NCI-H446 (cell line): Measurements from ENCODE around the gene ACTL7A.
A peak's percentile ranks its signal among the peaks of the same experiment; 100 is the strongest.
"Not testable (repeated sequence)": the region's sequence is repeated elsewhere in the genome, so short reads cannot be mapped to it uniquely, and the experiment has no call there.

Experiments
- DNase-seq, 2 experiments: peaks; one replicate each; lab custom pipeline; 2025; lab: John Stamatoyannopoulos, UW

The ACTL7A gene

GRCh38 chr9:108880738-108881316 lies 18.8 kb downstream of the ACTL7A start:
- DNase-seq: no peak

- DNase-seq: no peak
These were observed 20.2 kb downstream of the ACTL7A start for GRCh38 chr9:108882052-108882888.

GRCh38 chr9:108883085-108883484 lies 21.0 kb downstream of the ACTL7A start:
- no peak for DNase-seq

- no peak for DNase-seq
These were observed 22.6 kb downstream of the ACTL7A start for GRCh38 chr9:108884701-108885100.

- peak; percentile 9 to 76 for DNase-seq
These were observed 23.7 kb downstream of the ACTL7A start for GRCh38 chr9:108885643-108886348.

GRCh38 chr9:108886594-108887271 lies 24.7 kb downstream of the ACTL7A start:
- DNase-seq: peak in 1 of 2 experiments; percentile 56

- no peak for DNase-seq
These were observed 27.6 kb downstream of the ACTL7A start for GRCh38 chr9:108889649-108890067.

GRCh38 chr9:108894225-108894997 lies 32.3 kb downstream of the ACTL7A start:
- DNase-seq: no peak

- no peak for DNase-seq
These were observed 35.4 kb downstream of the ACTL7A start for GRCh38 chr9:108897324-108898096.

GRCh38 chr9:108899023-108899695 lies 37.1 kb downstream of the ACTL7A start:
- DNase-seq: not testable (repeated sequence)

GRCh38 chr9:108900176-108900575 lies 38.1 kb downstream of the ACTL7A start:
- DNase-seq: no peak

GRCh38 chr9:108903420-108904103 lies 41.5 kb downstream of the ACTL7A start:
- no peak for DNase-seq

GRCh38 chr9:108904161-108904560 lies 42.1 kb downstream of the ACTL7A start:
- DNase-seq: no peak

GRCh38 chr9:108905494-108905893 lies 43.4 kb downstream of the ACTL7A start:
- no peak for DNase-seq

- no peak for DNase-seq
These were observed 48.3 kb downstream of the ACTL7A start for GRCh38 chr9:108910402-108910801.

GRCh38 chr9:108910914-108911313 lies 48.8 kb downstream of the ACTL7A start:
- no peak for DNase-seq

- no peak for DNase-seq
These were observed 49.8 kb downstream of the ACTL7A start for GRCh38 chr9:108911820-108912219.
